H1 (cell line): Measurements from ENCODE around the gene SLC38A10. TPM values are rescaled to one million over a fixed set of nuclear protein-coding genes. Genes with fewer than 3 reads are reported as not detected.
A peak's percentile ranks its signal among the peaks of the same experiment; 100 is the strongest.

ENCODE experiments used
- CTCF ChIA-PET: fragments of 300-600 bp; sonication (Branson Sonifier 250); formaldehyde crosslinking; loops from one replicate; lab custom pipeline; 2021; ENCODE audit not compliant: partially characterized antibody; lab: Charles Lee
- POLR2A ChIA-PET: fragments of 300-600 bp; sonication (Branson Sonifier 250); formaldehyde crosslinking; loops from one replicate; lab custom pipeline; 2021; ENCODE audit warnings: inconsistent platforms; ENCODE audit not compliant: partially characterized antibody; lab: Charles Lee
- DNase-seq, 2 experiments: peaks; one replicate each; pipeline versions ENCODE4 v3.0.0 to v3.0.0-alpha.2; 2010 to 2022; ENCODE audit warnings: low spot score in 2 of 2, low read depth in 1 of 2, mixed read lengths in 1 of 2
- FAIRE-seq: peaks from 2 replicates; lab custom pipeline; 2011; peaks lifted over from hg19 to GRCh38; lab: Jason Lieb, UNC
- H2AFZ ChIP-seq: 2 replicates; pipeline ENCODE4 v1.8.1; 2012; ENCODE audit warnings: low read length, inconsistent platforms
- H2AK5ac ChIP-seq: 2 replicates; pipeline ENCODE4 v1.6.1; 2013; ENCODE audit warnings: low read depth, low read length
- H2BK120ac ChIP-seq: replicated peaks from 2 replicates; pipeline ENCODE3; 2013; ENCODE audit warnings: low read depth, low read length, inconsistent platforms
- H2BK12ac ChIP-seq: 2 replicates; pipeline ENCODE4 v1.6.1; 2013; ENCODE audit warnings: low read depth, low read length
- H2BK15ac ChIP-seq: 2 replicates; pipeline ENCODE4 v1.6.1; 2013; ENCODE audit warnings: low read length
- H2BK20ac ChIP-seq: 2 replicates; pipeline ENCODE4 v1.6.1; 2013; ENCODE audit warnings: low read length
- H2BK5ac ChIP-seq: 2 replicates; pipeline ENCODE4 v1.6.1; 2013; ENCODE audit warnings: low read depth, low read length
- H3K14ac ChIP-seq: 2 replicates; pipeline ENCODE4 v1.6.1; 2013; ENCODE audit warnings: inconsistent platforms; ENCODE audit not compliant: insufficient read length
- H3K18ac ChIP-seq: 2 replicates; pipeline ENCODE4 v1.6.1; 2013; ENCODE audit warnings: low read length; ENCODE audit errors: extremely low read depth
- H3K23ac ChIP-seq: 2 replicates; pipeline ENCODE4 v1.6.1; 2013; ENCODE audit warnings: inconsistent platforms; ENCODE audit not compliant: insufficient read length
- H3K23me2 ChIP-seq: 2 replicates; pipeline ENCODE4 v1.6.1; 2013; ENCODE audit warnings: low read depth, low read length
- H3K27ac ChIP-seq: 2 replicates; pipeline ENCODE4 v1.6.1; 2011; ENCODE audit warnings: low read depth, low read length, inconsistent platforms
- H3K27me3 ChIP-seq, 4 experiments: replicated peaks in 1 of 4; 1 replicate in 1 of 4; 2 replicates in 3 of 4; pipeline versions ENCODE4 v1.6.1 to v1.8.1; 2011 to 2013; ENCODE audit warnings: low read length in 3 of 4, mild to moderate bottlenecking in 3 of 4, inconsistent platforms in 2 of 4, mixed read lengths in 2 of 4, moderate library complexity in 1 of 4; ENCODE audit not compliant: control insufficient read depth in 3 of 4, insufficient read depth in 3 of 4; ENCODE audit errors: extremely low read depth in 1 of 4
- H3K36me3 ChIP-seq, 4 experiments: 2 replicates each; pipeline versions ENCODE4 v1.6.1 to v1.8.1; 2011 to 2013; ENCODE audit warnings: mild to moderate bottlenecking in 4 of 4, low read length in 3 of 4, moderate library complexity in 2 of 4, control low read depth in 1 of 4, inconsistent platforms in 1 of 4; ENCODE audit not compliant: insufficient read depth in 4 of 4, control insufficient read depth in 2 of 4
- H3K4ac ChIP-seq: replicated peaks from 2 replicates; pipeline ENCODE3; 2013; ENCODE audit warnings: low read length, low read depth, mixed read lengths, inconsistent platforms; ENCODE audit not compliant: insufficient read length
- H3K4me1 ChIP-seq, 4 experiments: replicated peaks in 1 of 4; 1 replicate in 1 of 4; 2 replicates in 3 of 4; pipeline versions ENCODE4 v1.6.1 to v1.8.1; 2011 to 2013; ENCODE audit warnings: low read length in 3 of 4, inconsistent platforms in 2 of 4, mixed read lengths in 1 of 4; ENCODE audit not compliant: insufficient read depth in 4 of 4, control insufficient read depth in 3 of 4
- H3K4me2 ChIP-seq, 2 experiments: 2 replicates each; pipeline versions ENCODE4 v1.6.1 to v1.8.1; 2011 to 2013; ENCODE audit warnings: low read depth in 2 of 2, low read length in 2 of 2, control low read depth in 1 of 2, inconsistent platforms in 1 of 2, mild to moderate bottlenecking in 1 of 2; ENCODE audit not compliant: insufficient read depth in 1 of 2
- H3K4me3 ChIP-seq, 4 experiments: fragments of 200-600, 300-600 bp in 1 of 4; sonication (generic), shearing (Covaris generic), sonication (Bioruptor Twin) in 1 of 4; 2 replicates each; pipeline versions ENCODE4 v1.5.1 to v1.8.1; 2011 to 2016; ENCODE audit warnings: low read length in 4 of 4, low read depth in 3 of 4, control low read depth in 2 of 4, inconsistent platforms in 2 of 4, mild to moderate bottlenecking in 2 of 4, mixed read lengths in 1 of 4, moderate library complexity in 1 of 4; ENCODE audit not compliant: insufficient read depth in 2 of 4; ENCODE audit errors: extremely low read depth in 1 of 4
- H3K56ac ChIP-seq: replicated peaks from 2 replicates; pipeline ENCODE3; 2013; ENCODE audit warnings: low read depth, mild to moderate bottlenecking, mixed read lengths, low read length, inconsistent platforms; ENCODE audit not compliant: insufficient read length
- H3K79me1 ChIP-seq: 2 replicates; pipeline ENCODE4 v1.6.1; 2013; ENCODE audit warnings: low read depth, low read length, control low read depth
- H3K79me2 ChIP-seq, 2 experiments: 2 replicates each; pipeline versions ENCODE4 v1.6.1 to v1.8.1; 2012 to 2013; ENCODE audit warnings: low read length in 2 of 2, mild to moderate bottlenecking in 2 of 2, inconsistent platforms in 1 of 2; ENCODE audit not compliant: insufficient read depth in 2 of 2, control insufficient read depth in 1 of 2
- H3K9ac ChIP-seq, 4 experiments: replicated peaks in 1 of 4; 1 replicate in 1 of 4; 2 replicates in 3 of 4; pipeline versions ENCODE4 v1.6.1 to v1.8.1; 2011 to 2013; ENCODE audit warnings: low read depth in 3 of 4, low read length in 3 of 4, control low read depth in 2 of 4, mild to moderate bottlenecking in 2 of 4, moderate library complexity in 2 of 4, inconsistent platforms in 1 of 4; ENCODE audit errors: extremely low read depth in 1 of 4
- H3K9me3 ChIP-seq, 2 experiments: 2 replicates each; pipeline versions ENCODE4 v1.6.1 to v1.8.1; 2012 to 2013; ENCODE audit warnings: mild to moderate bottlenecking in 2 of 2, moderate library complexity in 2 of 2, control low read depth in 1 of 2, inconsistent platforms in 1 of 2, low read depth in 1 of 2, low read length in 1 of 2, mixed read lengths in 1 of 2; ENCODE audit not compliant: insufficient read depth in 2 of 2
- H4K20me1 ChIP-seq, 2 experiments: replicated peaks in 1 of 2; 2 replicates each; pipeline versions ENCODE3 to v1.8.1; 2011 to 2013; ENCODE audit warnings: inconsistent platforms in 2 of 2, low read length in 2 of 2, mild to moderate bottlenecking in 1 of 2; ENCODE audit not compliant: insufficient read depth in 2 of 2, control insufficient read depth in 1 of 2
- H4K5ac ChIP-seq: 2 replicates; pipeline ENCODE4 v1.6.1; 2013; ENCODE audit warnings: low read length, low read depth, mixed read lengths, inconsistent platforms; ENCODE audit not compliant: insufficient read length
- H4K8ac ChIP-seq: 2 replicates; pipeline ENCODE4 v1.8.0; 2013; ENCODE audit warnings: mild to moderate bottlenecking, moderate library complexity, low read length, inconsistent platforms; ENCODE audit not compliant: insufficient read depth; ENCODE audit errors: extremely low read depth
- H4K91ac ChIP-seq: replicated peaks from 2 replicates; pipeline ENCODE3; 2013; ENCODE audit warnings: low read length, mixed read lengths, inconsistent platforms; ENCODE audit not compliant: insufficient read length
- ATF2 ChIP-seq: IDR thresholded peaks from 2 replicates; pipeline ENCODE4 v1.6.1; 2012; ENCODE audit warnings: low read length, inconsistent platforms
- BRCA1 ChIP-seq: IDR thresholded peaks from 2 replicates; pipeline ENCODE4 v1.6.1; 2012; ENCODE audit warnings: low read depth, low read length, improper control_type of control experiment
- CBX5 ChIP-seq: fragments of 300-800, 300-1000 bp; sonication (generic); IDR thresholded peaks from 2 replicates; pipeline ENCODE4 v1.7.1; 2016; ENCODE audit warnings: antibody characterized with exemption, low read length, low read depth
- POLR2A ChIP-seq, 2 experiments: IDR thresholded peaks; 1 replicate in 1 of 2; 2 replicates in 1 of 2; pipeline ENCODE4 v1.6.1; 2011; ENCODE audit warnings: low read depth in 2 of 2, low read length in 2 of 2, mild to moderate bottlenecking in 2 of 2; ENCODE audit errors: control extremely low read depth in 1 of 2
- RBBP5 ChIP-seq: IDR thresholded peaks from 2 replicates; pipeline ENCODE4 v1.7.1; 2012; ENCODE audit warnings: low read depth, mild to moderate bottlenecking, inconsistent platforms, low read length, moderate library complexity, borderline replicate concordance
- RXRA ChIP-seq: IDR thresholded peaks from 2 replicates; pipeline ENCODE4 v1.6.1; 2011; ENCODE audit warnings: low read depth, mild to moderate bottlenecking, low read length, moderate library complexity; ENCODE audit not compliant: insufficient read depth
- SAP30 ChIP-seq: fragments of 300-600 bp; sonication (generic); IDR thresholded peaks from 2 replicates; pipeline ENCODE4 v1.7.1; 2012; ENCODE audit warnings: low read length, moderate library complexity, mild to moderate bottlenecking, inconsistent platforms; ENCODE audit not compliant: insufficient read depth, insufficient replicate concordance
- TBP ChIP-seq: IDR thresholded peaks from 2 replicates; pipeline ENCODE4 v1.6.1; 2011; ENCODE audit warnings: low read depth, low read length, improper control_type of control experiment
- USF2 ChIP-seq: IDR thresholded peaks from 2 replicates; pipeline ENCODE4 v1.6.1; 2011; ENCODE audit warnings: low read length, improper control_type of control experiment
- WGBS, 2 experiments: shearing (Covaris generic) in 1 of 2; methylation state at CpG; one replicate each; pipeline versions ENCODE4 v1.1.6 to v1.1.7; 2013 to 2015; ENCODE audit warnings: low lambda C conversion rate in 2 of 2, mixed read lengths in 2 of 2, inconsistent platforms in 1 of 2, low coverage in 1 of 2, missing lambda C conversion rate in 1 of 2; ENCODE audit not compliant: insufficient replicate concordance in 2 of 2, insufficient coverage in 1 of 2, insufficient read length in 1 of 2; ENCODE audit errors: extremely low coverage in 1 of 2, missing lambda C conversion rate in 1 of 2; 5-methylcytosine and 5-hydroxymethylcytosine counted together
- polyA plus RNA-seq, 7 experiments: library from polyadenylated mRNA; depleted of rRNA in 3 of 7; stranded (reverse) in 5 of 7; unstranded in 2 of 7; fragments of >200 nt in 5 of 7; fragments of 200-250 nt in 2 of 7; gene quantifications; 1 replicate in 5 of 7; 2 replicates in 1 of 7; 4 replicates in 1 of 7; pipeline versions ENCODE4 v1.2.1 to v1.2.3, GENCODE V29; 2011 to 2013; ENCODE audit warnings: missing spikeins in 2 of 7, mixed read lengths in 2 of 7
- total RNA-seq: library from RNA; stranded (reverse); fragmentation: NEBNext Ultra II Directional; extraction: Animal tissue kit (Norgen Biotek cat#: 25700); gene quantifications from 2 replicates; pipeline ENCODE4 v1.2.1, GENCODE V29; 2021

The SLC38A10 gene
- total and polyA plus RNA-seq, 2 of the 8 experiments (the other 6 are each of a cell fraction or from before 2014, with no cell fraction given), result 26.4 to 41.0 TPM

- Histone ChIP-seq H3K18ac (no peak overlapping the region; the same call in 1 of the 2 replicates), H4K91ac (no peak overlapping the region), H3K79me2 (no peaks in the 10 kb centered on the region), H3K27ac (no peak overlapping the region), H4K20me1 (no peaks in the 10 kb centered on the region), H4K5ac (no peak overlapping the region), H2BK120ac (no peak overlapping the region), H3K27me3 (peaks cover 12 to 36% (median 21%) of the 10 kb centered on the region in 4 experiments), H4K8ac (no peak overlapping the region; the same call in 1 of the 2 replicates), H2AFZ (no peak overlapping the region)
- POLR2A ChIA-PET, result interaction anchor here (1.1 to 2.7 kb wide), 3 partner anchors 10 to 61 kb away, joined by 3 to 5 read pairs (median 4); no protein-coding TSS in a partner anchor
- CTCF ChIA-PET, result interaction anchor here (1.0 to 2.5 kb wide), 7 partner anchors 14 to 148 kb away, joined by 3 to 10 read pairs (median 4); partner anchors contain the start of gene BAHCC1
- FAIRE-seq, result no peak
- no peak for DNase-seq
- TF ChIP-seq ATF2 (no peak), CBX5 (no peak), POLR2A (IDR thresholded peaks at IDR 0.05; ENCODE audit: control extremely low read depth in 1 of 2, low read depth in 2 of 2, low read length in 2 of 2) (no peak), USF2 (no peak), SAP30 (no peak), BRCA1 (no peak), RBBP5 (no peak), TBP (no peak), RXRA (no peak)
- TF ChIP-seq, all 59 proteins: peak for 0
- 92% methylated on average over 7 of the region's 7 CpGs; no CpG with 5 or more reads in 1 of the 2 experiments for WGBS, 2 experiments
- Histone ChIP-seq H3K4ac (no peak overlapping the region), H3K23ac (no peak overlapping the region), H3K23me2 (peaks cover 5% of the 10 kb centered on the region; the same call in 1 of the 2 replicates), H2BK5ac (no peak overlapping the region), H3K4me2 (no peak overlapping the region), H3K9ac (no peak overlapping the region), H3K4me1 (peaks cover 0 to 37% (median 26%) of the 10 kb centered on the region in 4 experiments; a peak in 6 of 7 replicates), H2AK5ac (no peak overlapping the region), H3K4me3 (no peak overlapping the region), H2BK12ac (peak overlapping the region; percentile 6; the same call in 1 of the 2 replicates), H3K56ac (no peak overlapping the region), H2BK20ac (no peak overlapping the region), H3K79me1 (no peaks in the 10 kb centered on the region), H3K9me3 (no peaks in the 10 kb centered on the region), H2BK15ac (no peak overlapping the region), H3K36me3 (no peaks in the 10 kb centered on the region; a peak in 1 of 8 replicates), H3K14ac (no peak overlapping the region)
Measured at GRCh38 chr17:81336296-81336929, 41.3 kb upstream of the SLC38A10 start.
